SK-N-SH (cell line): ENCODE data around the gene ANGPTL1.

Experiments
- CTCF ChIP-seq: fragments of 200-600 bp; sonication (generic); IDR thresholded peaks from 2 replicates; pipeline ENCODE4 v1.6.1; 2017; ENCODE audit warnings: antibody characterized with exemption, mild to moderate bottlenecking, moderate library complexity
- ELF1 ChIP-seq: IDR thresholded peaks from 2 replicates; pipeline ENCODE4 v1.4.0; 2012
- EP300 ChIP-seq, 2 experiments: IDR thresholded peaks; 2 replicates each; pipeline versions ENCODE4 v1.4.0 to v1.6.1; 2012; ENCODE audit warnings: borderline replicate concordance in 1 of 2, low read depth in 1 of 2, low read length in 1 of 2
- FOXM1 ChIP-seq: IDR thresholded peaks from 2 replicates; pipeline ENCODE4 v1.4.0; 2012; ENCODE audit warnings: low read depth, mild to moderate bottlenecking
- GABPA ChIP-seq: IDR thresholded peaks from 2 replicates; pipeline ENCODE4 v1.4.0; 2012; ENCODE audit warnings: low read depth, mild to moderate bottlenecking
- JUND ChIP-seq: IDR thresholded peaks from 2 replicates; pipeline ENCODE4 v1.4.0; 2012
- MAX ChIP-seq: IDR thresholded peaks from 2 replicates; pipeline ENCODE4 v1.4.0; 2012; ENCODE audit warnings: low read depth
- NRF1 ChIP-seq: IDR thresholded peaks from 2 replicates; pipeline ENCODE4 v1.6.1; 2012; ENCODE audit warnings: low read depth, mild to moderate bottlenecking, low read length
- POLR2AphosphoS5 ChIP-seq: IDR thresholded peaks from 2 replicates; pipeline ENCODE4 v1.6.1; 2012; ENCODE audit warnings: low read depth, low read length
- RFX5 ChIP-seq: IDR thresholded peaks from 2 replicates; pipeline ENCODE4 v1.6.1; 2012; ENCODE audit warnings: mild to moderate bottlenecking, improper control_type of control experiment, low read length
- SIN3A ChIP-seq: IDR thresholded peaks from 2 replicates; pipeline ENCODE4 v1.6.1; 2012; ENCODE audit warnings: low read depth, mild to moderate bottlenecking, low read length, moderate library complexity, borderline replicate concordance
- TAF1 ChIP-seq: IDR thresholded peaks from 2 replicates; pipeline ENCODE4 v1.6.1; 2012; ENCODE audit warnings: low read depth, mild to moderate bottlenecking, low read length, moderate library complexity, borderline replicate concordance
- USF1 ChIP-seq: IDR thresholded peaks from 2 replicates; pipeline ENCODE4 v1.4.0; 2012; ENCODE audit warnings: low read depth, borderline replicate concordance
- TF ChIP-seq, protein P1 (sequence below): IDR thresholded peaks from 2 replicates; pipeline ENCODE4 v1.4.0; 2012; ENCODE audit warnings: low read depth, borderline replicate concordance

DNA sequence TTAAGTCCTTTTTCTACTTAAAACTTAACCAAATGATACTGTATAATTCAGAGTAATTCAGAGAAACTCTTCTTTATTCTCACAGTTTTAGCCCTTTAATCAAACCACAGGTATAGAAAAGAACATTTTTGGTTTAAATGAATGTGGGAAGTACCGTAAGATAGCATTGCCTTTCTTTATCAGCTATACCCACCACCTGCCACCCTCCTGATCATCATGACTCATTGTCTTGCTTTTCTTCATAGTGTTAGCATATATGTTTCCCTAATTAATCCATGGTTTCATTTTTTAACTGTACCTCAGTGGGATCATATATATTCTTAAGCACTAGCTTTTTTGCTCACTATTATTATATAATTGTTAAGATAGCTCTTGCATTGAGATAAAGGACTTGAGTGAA is 27.5 kb upstream of the ANGPTL1 start:
- TF ChIP-seq CTCF: no peak
- TF ChIP-seq TAF1: no peak
- no peak for TF ChIP-seq EP300 (IDR thresholded peaks at IDR 0.05; ENCODE audit: borderline replicate concordance in 1 of 2, low read depth in 1 of 2, low read length in 1 of 2)
- no peak for TF ChIP-seq USF1
- TF ChIP-seq JUND: no peak
- TF ChIP-seq ELF1: no peak
- TF ChIP-seq FOXM1: no peak
- no peak for TF ChIP-seq RFX5
- TF ChIP-seq SIN3A: no peak
- TF ChIP-seq, protein P1, sequence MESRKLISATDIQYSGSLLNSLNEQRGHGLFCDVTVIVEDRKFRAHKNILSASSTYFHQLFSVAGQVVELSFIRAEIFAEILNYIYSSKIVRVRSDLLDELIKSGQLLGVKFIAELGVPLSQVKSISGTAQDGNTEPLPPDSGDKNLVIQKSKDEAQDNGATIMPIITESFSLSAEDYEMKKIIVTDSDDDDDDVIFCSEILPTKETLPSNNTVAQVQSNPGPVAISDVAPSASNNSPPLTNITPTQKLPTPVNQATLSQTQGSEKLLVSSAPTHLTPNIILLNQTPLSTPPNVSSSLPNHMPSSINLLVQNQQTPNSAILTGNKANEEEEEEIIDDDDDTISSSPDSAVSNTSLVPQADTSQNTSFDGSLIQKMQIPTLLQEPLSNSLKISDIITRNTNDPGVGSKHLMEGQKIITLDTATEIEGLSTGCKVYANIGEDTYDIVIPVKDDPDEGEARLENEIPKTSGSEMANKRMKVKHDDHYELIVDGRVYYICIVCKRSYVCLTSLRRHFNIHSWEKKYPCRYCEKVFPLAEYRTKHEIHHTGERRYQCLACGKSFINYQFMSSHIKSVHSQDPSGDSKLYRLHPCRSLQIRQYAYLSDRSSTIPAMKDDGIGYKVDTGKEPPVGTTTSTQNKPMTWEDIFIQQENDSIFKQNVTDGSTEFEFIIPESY: no peak
- TF ChIP-seq GABPA: no peak
- no peak for TF ChIP-seq NRF1
- no peak for TF ChIP-seq POLR2AphosphoS5
- no peak for TF ChIP-seq MAX
